Stomach (tissue), 9 donors: ENCODE measurements around the gene NFKBIB. TPM values are rescaled to one million over a fixed set of nuclear protein-coding genes. Genes with fewer than 3 reads are reported as not detected.

Source experiments
- DNase-seq, 2 donors: peaks; one replicate each; pipeline versions ENCODE4 v3.0.0 to v3.0.0-alpha.2; 2013 to 2019
- H3K27ac ChIP-seq, 5 donors: fragments of 200-600 bp in 4 of 5; sonication (generic) in 4 of 5; one replicate each; pipeline ENCODE4 v1.5.1; 2013 to 2019; ENCODE audit warnings: mild to moderate bottlenecking in 1 of 5, moderate library complexity in 1 of 5
- H3K27me3 ChIP-seq, 3 donors: fragments of 200-600 bp; sonication (generic); one replicate each; pipeline ENCODE4 v1.5.1; 2017 to 2019; ENCODE audit warnings: mixed run types in 1 of 3
- H3K36me3 ChIP-seq, 4 donors: fragments of 200-600 bp; sonication (generic); 1 replicate in 3 of 4; 2 replicates in 1 of 4; pipeline ENCODE4 v1.5.1; 2016 to 2019
- H3K4me1 ChIP-seq, 4 donors: fragments of 200-600 bp; sonication (generic); one replicate each; pipeline ENCODE4 v1.5.1; 2016 to 2019
- H3K4me3 ChIP-seq, 4 donors: fragments of 200-600 bp; sonication (generic) in 3 of 4; one replicate each; pipeline ENCODE4 v1.5.1; 2016 to 2019; ENCODE audit warnings: mild to moderate bottlenecking in 1 of 4
- H3K9me3 ChIP-seq, 4 donors: fragments of 200-600 bp; sonication (generic); one replicate each; pipeline ENCODE4 v1.5.1; 2016 to 2019
- CTCF ChIP-seq, 7 experiments: fragments of 450-650 bp in 4 of 7; fragments of 200-600 bp in 3 of 7; sonication (generic) in 3 of 7; IDR thresholded peaks; one replicate each; pipeline ENCODE4 v1.5.1; 2016 to 2019; ENCODE audit warnings: antibody characterized with exemption in 7 of 7, control low read depth in 2 of 7, mild to moderate bottlenecking in 1 of 7
- EP300 ChIP-seq: sonication (generic); formaldehyde crosslinking; IDR thresholded peaks from one replicate; pipeline ENCODE4 v1.6.1; 2017; ENCODE audit warnings: antibody characterized with exemption
- POLR2A ChIP-seq, 4 donors: fragments of 450-650 bp; IDR thresholded peaks; one replicate each; pipeline ENCODE4 v1.6.1; 2016; ENCODE audit warnings: antibody characterized with exemption in 4 of 4, control low read depth in 2 of 4, mild to moderate bottlenecking in 1 of 4, moderate library complexity in 1 of 4
- POLR2AphosphoS5 ChIP-seq, 3 donors: sonication (generic); formaldehyde crosslinking; IDR thresholded peaks; one replicate each; pipeline ENCODE4 v1.6.1; 2016; ENCODE audit warnings: antibody characterized with exemption in 3 of 3
- WGBS, 5 donors: extraction: QIAGEN DNeasy Blood & Tissue Kit in 3 of 5; methylation state at CpG; one replicate each; pipeline versions ENCODE4 v1.1.5 to v1.1.7; 2013 to 2018; 5-methylcytosine and 5-hydroxymethylcytosine counted together
- intact Hi-C: fragments of 100-400 bp; cut with DNase I; formaldehyde crosslinking; loops from one replicate; pipeline ENCODE4 v1.15.1; 2023; ENCODE audit warnings: low total_unique reads
- polyA plus RNA-seq, 3 donors: library from polyadenylated mRNA; stranded (reverse); fragments of 200-250 nt; gene quantifications; one replicate each; pipeline ENCODE4 v1.2.3, GENCODE V29; 2013
- total RNA-seq, 5 donors: library from RNA; depleted of rRNA; stranded (reverse); fragments of >200 nt; gene quantifications; one replicate each; pipeline versions ENCODE4 v1.1.0 to v1.2.3, GENCODE V29; 2014 to 2016
- donor health status: healthy with polysubstance abuse.
- donor health status: Bipolar disorder and iron deficiency.
- donor health status: healthy.

NFKBIB gene
- total and polyA plus RNA-seq, 8 donors: 5.4 to 93.3 (median 29.6) TPM; not detected in 1

GRCh38 chr19:38878575-38879399, 21.0 kb upstream of the NFKBIB start:
- Histone ChIP-seq H3K4me1 (peaks cover 4 to 21% (median 13%) of the 10 kb centered on the region in 4 donors), H3K9me3 (no peaks in the 10 kb centered on the region), H3K27me3 (no peaks in the 10 kb centered on the region), H3K36me3 (peaks cover 16 to 52% (median 49%) of the 10 kb centered on the region in 4 donors), H3K27ac (peak overlapping the region; percentile 73 to 84 (median 81)), H3K4me3 (no peak overlapping the region)
- 69 to 80% (median 73%) methylated on average over 15 to 16 of the region's 16 CpGs for WGBS, 5 donors
- DNase-seq: no peak
- intact Hi-C loops: no loop called here
- TF ChIP-seq POLR2AphosphoS5 (IDR thresholded peaks at IDR 0.05): no peak
- no peak for TF ChIP-seq EP300
- TF ChIP-seq POLR2A (IDR thresholded peaks at IDR 0.05): no peak
- TF ChIP-seq CTCF (IDR thresholded peaks at IDR 0.05): no peak

GRCh38 chr19:38879400-38879751, 20.4 kb upstream of the NFKBIB start:
- no peak overlapping the region for H3K4me3 ChIP-seq
- no peak for DNase-seq
- peaks cover 16 to 58% (median 52%) of the 10 kb centered on the region in 4 donors for H3K36me3 ChIP-seq
- H3K27ac ChIP-seq: peak overlapping the region in 1 of 5 donors; percentile 81
- intact Hi-C loops: no loop called here
- H3K9me3 ChIP-seq: no peaks in the 10 kb centered on the region
- WGBS, 5 donors: 77 to 90% (median 83%) methylated on average over 11 of the region's 11 CpGs
- no peaks in the 10 kb centered on the region for H3K27me3 ChIP-seq
- TF ChIP-seq CTCF (IDR thresholded peaks at IDR 0.05) (no peak), POLR2A (IDR thresholded peaks at IDR 0.05) (no peak), EP300 (no peak), POLR2AphosphoS5 (IDR thresholded peaks at IDR 0.05) (no peak)
- peaks cover 4 to 21% (median 13%) of the 10 kb centered on the region in 4 donors for H3K4me1 ChIP-seq

GRCh38 chr19:38880076-38880881, 19.5 kb upstream of the NFKBIB start:
- no peak for DNase-seq
- peaks cover 16 to 62% (median 55%) of the 10 kb centered on the region in 4 donors for H3K36me3 ChIP-seq
- no peaks in the 10 kb centered on the region for H3K27me3 ChIP-seq
- no peak overlapping the region for H3K27ac ChIP-seq
- TF ChIP-seq POLR2A (IDR thresholded peaks at IDR 0.05) (no peak), EP300 (no peak), CTCF (IDR thresholded peaks at IDR 0.05) (no peak), POLR2AphosphoS5 (IDR thresholded peaks at IDR 0.05) (no peak)
- no peak overlapping the region for H3K4me3 ChIP-seq
- WGBS, 5 donors: 91 to 94% (median 94%) methylated on average over 16 to 19 of the region's 19 CpGs
- peaks cover 4 to 21% (median 13%) of the 10 kb centered on the region in 4 donors for H3K4me1 ChIP-seq
- no peaks in the 10 kb centered on the region for H3K9me3 ChIP-seq
- intact Hi-C loops: no loop called here

- intact Hi-C loops: no loop called here
- no peak for TF ChIP-seq POLR2AphosphoS5 (IDR thresholded peaks at IDR 0.05)
- TF ChIP-seq CTCF (IDR thresholded peaks at IDR 0.05): no peak
- TF ChIP-seq POLR2A (IDR thresholded peaks at IDR 0.05): no peak
- TF ChIP-seq EP300: no peak
- no peak overlapping the region for H3K4me3 ChIP-seq
- 88 to 94% (median 91%) methylated on average over 13 to 19 of the region's 19 CpGs for WGBS, 5 donors
- H3K36me3 ChIP-seq: peaks cover 16 to 67% (median 55%) of the 10 kb centered on the region in 4 donors
- peaks cover 5 to 21% (median 13%) of the 10 kb centered on the region in 4 donors for H3K4me1 ChIP-seq
- H3K27me3 ChIP-seq: no peaks in the 10 kb centered on the region
- no peak for DNase-seq
- no peaks in the 10 kb centered on the region for H3K9me3 ChIP-seq
- H3K27ac ChIP-seq: no peak overlapping the region
Observed at GRCh38 chr19:38880882-38881609, 18.7 kb upstream of the NFKBIB start.
